ENCODE data around the gene PTGFRN.
A peak's percentile ranks its signal among the peaks of the same experiment; 100 is the strongest.

The PTGFRN gene

DNA sequence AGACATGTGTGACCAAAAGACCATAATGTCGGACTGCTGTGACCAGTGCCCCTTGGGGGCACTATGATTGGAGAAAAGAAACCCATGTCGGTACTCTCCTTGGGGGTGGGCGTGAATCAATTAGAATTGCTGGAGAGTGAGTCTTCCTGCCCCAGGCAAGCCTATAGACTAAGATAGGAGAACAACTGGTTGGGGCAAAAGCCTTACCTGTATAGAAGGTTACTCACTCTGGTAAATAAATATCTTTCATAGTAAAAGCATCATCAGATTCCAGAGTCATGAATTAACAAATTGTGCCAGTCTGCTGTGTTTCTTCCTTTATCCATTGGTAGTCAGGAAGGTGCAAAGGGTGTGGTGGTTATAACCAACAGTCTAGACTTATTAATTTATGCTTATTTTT, 2.9 kb upstream of the PTGFRN start:
- TF ChIP-seq, protein P1, sequence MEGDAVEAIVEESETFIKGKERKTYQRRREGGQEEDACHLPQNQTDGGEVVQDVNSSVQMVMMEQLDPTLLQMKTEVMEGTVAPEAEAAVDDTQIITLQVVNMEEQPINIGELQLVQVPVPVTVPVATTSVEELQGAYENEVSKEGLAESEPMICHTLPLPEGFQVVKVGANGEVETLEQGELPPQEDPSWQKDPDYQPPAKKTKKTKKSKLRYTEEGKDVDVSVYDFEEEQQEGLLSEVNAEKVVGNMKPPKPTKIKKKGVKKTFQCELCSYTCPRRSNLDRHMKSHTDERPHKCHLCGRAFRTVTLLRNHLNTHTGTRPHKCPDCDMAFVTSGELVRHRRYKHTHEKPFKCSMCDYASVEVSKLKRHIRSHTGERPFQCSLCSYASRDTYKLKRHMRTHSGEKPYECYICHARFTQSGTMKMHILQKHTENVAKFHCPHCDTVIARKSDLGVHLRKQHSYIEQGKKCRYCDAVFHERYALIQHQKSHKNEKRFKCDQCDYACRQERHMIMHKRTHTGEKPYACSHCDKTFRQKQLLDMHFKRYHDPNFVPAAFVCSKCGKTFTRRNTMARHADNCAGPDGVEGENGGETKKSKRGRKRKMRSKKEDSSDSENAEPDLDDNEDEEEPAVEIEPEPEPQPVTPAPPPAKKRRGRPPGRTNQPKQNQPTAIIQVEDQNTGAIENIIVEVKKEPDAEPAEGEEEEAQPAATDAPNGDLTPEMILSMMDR (conservative IDR thresholded peaks at IDR 0.05; ENCODE audit: low read length), result no peak
- DNase-seq (ENCODE audit: low read depth), result no peak
- no peak overlapping the region for H3K4me3 ChIP-seq (ENCODE audit: low read length)

DNA sequence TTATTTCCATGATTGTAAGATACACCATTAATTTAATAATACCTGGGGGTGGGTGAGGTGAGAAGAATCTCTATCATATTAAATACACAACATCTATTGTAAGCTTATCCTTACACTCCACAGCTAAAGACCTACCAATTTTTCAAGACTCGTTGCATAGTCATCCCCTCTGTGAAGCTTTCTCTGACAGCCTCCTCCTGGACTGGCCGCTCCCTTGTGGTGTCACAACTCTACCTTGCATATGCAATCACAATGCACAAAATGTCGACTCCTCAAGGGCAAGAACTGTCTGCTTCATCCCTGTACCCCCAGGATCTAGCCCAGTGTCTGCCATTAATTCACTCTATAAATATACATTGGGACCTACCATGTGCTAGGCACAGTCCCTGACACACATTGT, 2.4 kb upstream of the PTGFRN start:
- DNase-seq (ENCODE audit: low read depth), result no peak

DNA sequence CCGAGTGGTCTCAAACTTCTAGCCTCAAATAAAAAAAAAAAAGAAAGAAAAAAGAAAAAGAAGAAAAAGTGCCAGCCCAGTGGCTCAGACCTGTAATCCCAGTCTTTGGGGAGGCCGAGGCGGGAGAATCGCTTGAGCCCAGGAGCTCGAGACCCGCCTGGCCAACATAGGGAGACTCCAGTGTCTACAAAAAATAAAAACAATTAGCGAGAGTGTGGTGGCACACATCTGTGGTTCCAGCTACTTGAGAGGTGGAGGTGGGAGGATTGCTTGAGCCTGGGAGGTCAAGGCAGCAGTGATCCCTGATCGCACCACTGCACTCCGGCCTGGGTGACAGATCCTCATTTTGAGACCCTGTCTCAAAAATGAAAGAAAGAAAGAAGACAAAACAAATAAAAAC, 1.4 kb upstream of the PTGFRN start:
- TF ChIP-seq, protein P1 (conservative IDR thresholded peaks at IDR 0.05; ENCODE audit: low read length), result no peak
- DNase-seq (ENCODE audit: low read depth), result no peak
- no peak overlapping the region for H3K4me3 ChIP-seq (ENCODE audit: low read length)

More for the DNA sequence above, 2.4 kb upstream of the PTGFRN start:
- H3K4me3 ChIP-seq (ENCODE audit: low read length), result no peak overlapping the region
- TF ChIP-seq, protein P1 (conservative IDR thresholded peaks at IDR 0.05; ENCODE audit: low read length), result no peak

DNA sequence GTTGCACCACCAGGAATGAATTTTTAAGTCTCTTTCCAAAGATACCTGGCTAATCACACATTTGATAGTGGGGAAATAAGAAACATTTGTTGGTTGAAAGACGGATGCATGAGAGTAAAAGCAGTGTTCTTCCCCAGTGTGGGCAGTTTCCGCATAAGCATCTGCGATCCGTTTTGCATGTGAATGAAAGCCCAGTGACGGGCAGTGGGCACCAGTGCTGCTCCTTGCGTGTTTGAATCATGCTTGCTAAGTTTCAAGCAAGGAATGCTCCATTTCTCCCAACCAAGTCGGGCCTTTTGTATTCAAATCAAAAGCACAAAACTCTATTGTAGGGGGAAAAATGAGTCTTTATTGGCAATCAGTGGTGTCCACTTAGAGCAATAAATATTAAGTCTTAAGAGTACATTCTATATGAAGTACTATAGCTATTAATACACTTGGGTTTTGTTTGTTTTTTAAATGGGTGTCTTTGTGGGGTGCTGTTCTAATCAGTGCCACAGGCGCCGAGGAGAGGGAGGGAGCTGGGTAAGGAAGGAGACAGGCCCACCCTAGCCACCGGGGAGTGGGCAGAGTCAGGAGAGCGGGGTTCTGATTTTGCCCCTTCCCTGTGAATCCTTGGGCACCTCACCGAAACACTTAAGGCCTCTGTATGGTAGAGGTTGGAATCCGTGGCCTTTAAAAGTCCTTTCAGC, 750 bp upstream of the PTGFRN start:
- no peak for DNase-seq (ENCODE audit: low read depth)
- H3K4me3 ChIP-seq (ENCODE audit: low read length), result peak overlapping the region; percentile 64
- TF ChIP-seq, protein P1 (conservative IDR thresholded peaks at IDR 0.05; ENCODE audit: low read length), result no peak

DNA sequence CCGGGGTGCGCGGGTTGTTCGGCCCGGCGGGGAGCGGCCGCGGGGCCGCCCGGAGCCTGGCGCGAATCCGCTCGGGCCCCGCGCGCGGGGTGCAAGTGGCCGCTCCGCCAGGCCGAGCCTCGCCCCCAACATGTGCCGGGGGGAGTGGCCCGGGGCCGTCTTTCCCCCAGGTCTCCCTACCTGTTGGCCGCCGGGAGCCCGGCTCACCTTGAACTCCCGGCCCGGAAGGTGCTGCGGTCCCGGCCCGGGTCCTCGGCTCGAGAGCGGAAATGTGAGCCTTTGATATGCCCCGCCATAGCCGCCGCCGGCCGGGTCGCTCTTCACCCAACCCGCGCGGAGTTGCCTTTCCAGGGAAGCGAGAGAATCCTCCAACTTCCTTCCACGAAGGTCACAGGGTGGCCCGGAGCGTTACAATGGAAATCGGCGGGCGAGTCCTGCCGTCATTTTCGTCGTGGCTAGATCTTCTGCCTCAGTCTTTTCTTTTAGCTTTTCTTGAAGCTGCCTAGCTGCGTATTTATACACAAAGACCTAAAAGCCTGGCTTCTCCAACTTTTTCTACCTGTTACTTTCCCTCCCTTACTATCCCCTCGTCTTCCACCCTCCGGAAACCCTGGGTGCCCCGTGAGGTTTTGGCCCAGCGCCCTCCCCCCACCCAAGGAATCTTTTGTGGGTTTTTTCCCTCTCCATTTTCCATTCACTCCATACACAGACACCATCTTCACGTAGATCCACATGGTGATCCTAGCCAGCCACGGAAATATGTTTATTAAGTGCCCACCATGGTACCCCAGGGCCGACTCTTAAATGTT, 867 bp downstream of the PTGFRN start:
- peak; percentile 16 for DNase-seq (ENCODE audit: low read depth)
- peak overlapping the region; percentile 64 for H3K4me3 ChIP-seq (ENCODE audit: low read length)
- TF ChIP-seq, protein P1 (conservative IDR thresholded peaks at IDR 0.05; ENCODE audit: low read length), result no peak

- no peak for DNase-seq (ENCODE audit: low read depth)
- peak overlapping the region; percentile 64 for H3K4me3 ChIP-seq (ENCODE audit: low read length)
- TF ChIP-seq, protein P1 (conservative IDR thresholded peaks at IDR 0.05; ENCODE audit: low read length), result no peak
These were observed 1.5 kb downstream of the PTGFRN start for GRCh38 chr1:116911188-116911553.

Data from AG10803 (cell line).